Caki2 (cell line): ENCODE results near the gene AP2B1. TPM values are rescaled to one million over a fixed set of nuclear protein-coding genes. Genes with fewer than 3 reads are reported as not detected.

Experiments
- DNase-seq: peaks from one replicate; pipeline ENCODE4 v3.0.0-alpha.2; 2015; ENCODE audit warnings: low read depth
- in situ Hi-C: cut with HindIII; loops from 2 replicates; pipeline ENCODE4 v1.10.0; 2016; ENCODE audit warnings: low sequenced_read_pairs, low pct_unique_long_range_greater_than_20kb, mixed read lengths
- total RNA-seq: library from RNA; depleted of rRNA; stranded (reverse); fragments of >200 nt; shearing (Covaris generic); gene quantifications from 2 replicates; pipeline ENCODE4 v1.2.3, GENCODE V29; 2014; ENCODE audit warnings: low replicate concordance; rRNA removed

AP2B1 gene
- total RNA-seq, 1 experiment from 2014 or later = 135 TPM

DNA sequence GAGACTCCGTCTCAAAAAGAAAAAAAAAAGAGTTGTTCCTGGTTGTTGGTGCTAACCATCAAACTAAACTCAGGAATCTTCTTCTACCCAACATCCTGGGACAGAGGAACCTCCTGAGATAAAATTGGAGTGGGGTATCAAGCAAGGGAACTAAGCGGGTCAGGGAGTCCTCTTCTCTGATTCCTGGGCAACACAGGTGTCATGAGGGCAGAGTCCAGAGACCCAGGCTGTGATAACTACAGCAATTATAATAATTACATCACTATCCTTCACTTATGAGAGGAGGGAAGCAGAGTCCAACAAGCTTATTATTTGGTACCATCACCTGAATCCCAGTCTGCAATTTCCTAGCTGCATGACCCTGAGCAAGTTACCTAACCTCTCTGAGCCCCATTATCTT, 181.7 kb downstream of the AP2B1 start:
- in situ Hi-C loops = no loop called here
- no peak for DNase-seq

DNA sequence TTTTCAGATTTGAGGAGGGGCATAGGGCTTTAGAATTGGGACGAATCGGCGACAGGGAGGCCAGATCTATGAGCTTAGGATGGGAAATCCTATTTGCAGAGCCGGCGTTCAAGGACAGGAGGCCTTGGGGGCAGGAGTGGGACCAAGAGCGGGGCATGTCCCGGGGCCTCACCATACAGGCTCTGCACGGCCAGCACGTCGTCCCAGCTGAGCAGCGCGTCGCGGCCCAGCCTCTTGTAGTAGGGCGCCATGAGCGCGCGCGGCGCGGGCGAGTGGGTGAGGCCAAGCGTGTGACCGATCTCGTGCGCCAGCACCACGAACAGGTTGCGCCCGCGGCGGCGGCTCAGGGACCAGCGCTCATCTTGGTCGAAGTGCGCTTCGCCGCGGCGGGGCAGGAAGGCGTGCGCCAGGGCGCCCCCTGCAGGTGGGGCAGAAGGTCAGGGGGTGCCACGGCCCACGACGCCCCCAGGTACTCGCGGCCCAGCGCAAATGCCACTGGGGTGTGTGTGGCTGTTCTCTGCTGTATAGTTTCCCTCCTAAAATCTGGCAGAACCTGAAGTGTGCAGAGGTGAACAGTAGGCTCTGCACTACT, 182.9 kb downstream of the AP2B1 start:
- DNase-seq = no peak
- in situ Hi-C loops = no loop called here

DNA sequence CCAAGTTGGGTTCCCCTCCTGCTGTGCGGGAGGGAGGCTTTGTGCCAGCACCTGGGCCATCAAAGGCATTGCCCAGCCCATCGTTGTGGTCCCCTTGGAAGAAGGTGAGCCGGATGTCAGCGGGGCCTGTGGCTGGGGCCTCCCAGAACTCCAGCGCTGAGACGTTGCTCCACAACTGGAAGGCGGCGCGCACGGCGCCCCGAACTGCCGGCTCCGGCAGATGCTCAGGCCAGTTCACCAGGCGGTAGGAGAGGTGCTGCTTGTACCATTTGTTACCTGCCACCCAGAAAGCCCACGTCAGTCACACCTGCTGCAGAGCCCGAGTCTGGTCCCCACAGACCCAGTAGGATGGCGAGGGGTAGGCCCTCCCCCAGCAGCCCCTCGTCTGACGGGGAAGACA, 186.0 kb downstream of the AP2B1 start:
- DNase-seq = no peak
- in situ Hi-C loops = no loop called here

DNA sequence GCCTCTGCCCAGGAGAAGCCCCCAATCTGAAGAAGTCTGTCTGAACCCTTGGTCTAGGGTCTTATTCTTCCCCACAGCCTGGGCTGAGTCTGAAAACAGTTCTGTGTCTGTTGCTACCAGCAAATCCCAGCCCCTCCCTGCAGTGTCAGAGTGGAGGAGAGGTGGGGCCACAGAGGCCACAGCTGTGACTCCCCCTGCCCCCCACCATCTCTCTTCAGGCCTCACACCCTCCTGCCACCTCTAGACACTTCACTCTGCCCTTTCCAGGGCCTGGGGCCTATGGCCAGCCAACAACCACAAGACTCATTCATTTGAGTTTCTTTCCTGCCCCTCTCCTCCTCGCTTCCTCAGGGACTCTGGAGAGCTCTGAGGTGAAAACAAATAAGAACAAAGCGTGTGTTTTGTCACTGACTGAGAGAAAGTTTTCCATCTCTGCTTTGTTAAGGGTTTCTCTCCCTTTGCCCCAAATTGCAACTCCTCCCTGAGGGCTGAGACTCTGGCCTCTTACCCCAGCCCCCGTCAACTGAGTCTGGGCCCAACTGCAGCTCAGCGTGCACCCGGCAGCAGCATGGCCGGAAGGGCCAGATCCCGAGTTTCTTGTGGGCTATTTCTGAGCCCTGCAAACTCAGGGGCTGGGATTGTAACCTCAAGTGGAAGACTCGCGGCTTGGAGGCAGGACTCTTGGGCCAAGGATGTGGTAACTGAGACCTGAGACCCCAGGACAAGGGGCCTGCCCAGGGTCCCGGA, 186.7 kb downstream of the AP2B1 start:
- DNase-seq = no peak
- in situ Hi-C loops = no loop called here

DNA sequence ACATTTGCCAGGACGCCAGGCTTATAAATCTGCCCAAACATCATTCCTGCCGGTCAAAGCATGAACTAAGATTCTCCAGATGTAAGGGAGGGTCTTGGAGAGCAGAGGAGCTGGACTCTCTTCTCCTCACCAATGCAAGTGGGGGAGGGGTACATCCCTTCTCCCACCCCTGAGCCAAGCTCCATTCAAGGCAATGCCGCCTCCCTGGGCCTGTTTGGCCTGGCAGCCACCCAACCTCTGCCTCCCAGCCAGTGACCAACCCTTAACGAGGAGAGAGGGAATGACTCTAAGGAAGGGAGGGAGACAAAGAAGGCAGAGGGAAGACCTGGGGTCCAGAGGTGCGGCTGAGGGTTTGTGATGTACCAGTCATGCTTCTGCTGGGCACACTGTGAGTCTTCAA, 187.4 kb downstream of the AP2B1 start:
- no peak for DNase-seq
- in situ Hi-C loops = no loop called here

DNA sequence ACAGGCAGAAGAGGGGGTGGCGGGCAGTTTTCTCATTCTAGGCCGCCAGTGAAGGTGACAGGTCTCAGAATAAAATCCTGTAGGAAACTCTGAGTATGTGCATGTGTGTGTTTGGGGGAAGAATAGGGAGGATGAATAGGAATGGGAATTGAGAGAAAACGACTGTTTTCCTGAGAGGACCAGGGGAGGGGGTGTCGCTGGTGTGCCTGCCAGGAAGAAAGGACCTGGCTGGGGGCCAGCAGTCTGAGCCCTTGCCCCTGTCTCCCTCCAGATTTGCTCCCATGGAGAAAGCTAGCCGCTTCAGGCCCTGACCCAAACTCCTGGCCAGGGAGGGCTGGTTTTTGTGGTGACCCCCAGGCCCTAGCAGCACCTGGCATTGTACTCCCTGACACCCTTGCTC, 187.9 kb downstream of the AP2B1 start:
- no peak for DNase-seq
- in situ Hi-C loops = no loop called here

DNA sequence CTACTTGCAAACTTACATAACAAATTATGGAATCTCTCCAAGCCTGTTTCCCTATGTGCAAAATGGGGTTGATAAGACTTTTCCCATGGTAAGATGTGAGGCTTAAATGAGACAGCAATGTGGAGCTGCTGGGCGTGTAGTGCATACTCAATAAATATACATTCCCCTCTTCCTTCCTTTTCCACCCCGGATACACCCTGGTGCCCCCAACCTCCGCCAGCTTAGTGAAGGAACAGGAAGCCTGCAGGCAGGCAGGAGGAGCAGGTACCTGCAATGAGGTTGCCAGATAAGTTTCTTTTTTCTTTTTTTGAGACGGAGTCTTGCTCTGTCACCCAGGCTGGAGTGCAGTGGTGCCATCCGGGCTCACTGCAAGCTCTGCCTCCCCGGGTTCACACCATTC, 188.5 kb downstream of the AP2B1 start:
- in situ Hi-C loops = no loop called here
- no peak for DNase-seq

Other genes starting within 250 kb of the AP2B1 start
- 0.03 TPM in 1 of 2 replicates, not detected in the other for gene SLFN11, start 213.7 kb upstream of the AP2B1 start, total RNA-seq
- gene SLFN12, start 154.8 kb upstream of the AP2B1 start, total RNA-seq = 7.8 and 13.2 TPM in 2 replicates
- 12.8 and 19.0 TPM in 2 replicates for gene SLFN13, start 138.6 kb upstream of the AP2B1 start, total RNA-seq
- not detected in 2 replicates for gene SLFN12L, start 49.6 kb upstream of the AP2B1 start, total RNA-seq
- not detected in 2 replicates for gene SLFN14, start 26.5 kb upstream of the AP2B1 start, total RNA-seq
- 5.6 and 10.5 TPM in 2 replicates for gene PEX12, start 8.8 kb upstream of the AP2B1 start, total RNA-seq
- gene RASL10B, start 144.3 kb downstream of the AP2B1 start, total RNA-seq = 0.17 TPM in 1 of 2 replicates, not detected in the other
- not detected in 2 replicates for gene GAS2L2, start 165.9 kb downstream of the AP2B1 start, total RNA-seq
- not detected in 2 replicates for gene C17orf50, start 173.6 kb downstream of the AP2B1 start, total RNA-seq
- 1.7 TPM in 1 of 2 replicates, not detected in the other for gene MMP28, start 208.3 kb downstream of the AP2B1 start, total RNA-seq
- gene TAF15, start 222.2 kb downstream of the AP2B1 start, total RNA-seq = 4.9 and 7.7 TPM in 2 replicates